Measurements from ENCODE around the gene HS1BP3.

DNA sequence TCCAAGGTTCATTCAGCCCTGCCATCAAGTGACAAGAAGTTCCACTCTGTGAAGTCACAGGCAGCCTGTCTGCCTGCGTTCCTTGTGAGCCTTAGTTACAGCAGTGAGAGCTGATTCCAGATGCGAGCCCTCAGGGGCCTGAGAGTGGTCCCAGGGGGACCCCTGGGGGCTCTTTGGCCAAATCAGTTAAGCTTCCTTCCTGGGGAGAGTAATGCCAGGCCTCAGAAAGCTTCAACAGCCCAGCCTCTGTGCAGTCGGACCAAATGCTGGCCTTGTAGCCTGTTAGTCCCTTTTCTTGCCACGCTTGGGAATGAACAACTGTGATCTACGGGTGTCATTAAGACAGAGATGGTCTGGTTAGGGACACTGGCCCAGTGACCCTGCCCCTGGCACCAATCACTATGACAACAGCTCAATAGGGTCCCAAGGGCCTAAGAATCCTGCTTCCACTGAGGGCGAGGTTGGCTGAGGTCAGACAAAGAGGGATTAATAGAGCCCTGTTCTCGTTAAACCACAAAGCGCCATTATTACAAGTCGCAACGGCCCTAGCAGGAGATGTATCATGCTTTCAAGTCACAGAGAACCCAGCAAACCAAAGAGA is 50.9 kb downstream of the HS1BP3 start:
- TF ChIP-seq, protein P1, sequence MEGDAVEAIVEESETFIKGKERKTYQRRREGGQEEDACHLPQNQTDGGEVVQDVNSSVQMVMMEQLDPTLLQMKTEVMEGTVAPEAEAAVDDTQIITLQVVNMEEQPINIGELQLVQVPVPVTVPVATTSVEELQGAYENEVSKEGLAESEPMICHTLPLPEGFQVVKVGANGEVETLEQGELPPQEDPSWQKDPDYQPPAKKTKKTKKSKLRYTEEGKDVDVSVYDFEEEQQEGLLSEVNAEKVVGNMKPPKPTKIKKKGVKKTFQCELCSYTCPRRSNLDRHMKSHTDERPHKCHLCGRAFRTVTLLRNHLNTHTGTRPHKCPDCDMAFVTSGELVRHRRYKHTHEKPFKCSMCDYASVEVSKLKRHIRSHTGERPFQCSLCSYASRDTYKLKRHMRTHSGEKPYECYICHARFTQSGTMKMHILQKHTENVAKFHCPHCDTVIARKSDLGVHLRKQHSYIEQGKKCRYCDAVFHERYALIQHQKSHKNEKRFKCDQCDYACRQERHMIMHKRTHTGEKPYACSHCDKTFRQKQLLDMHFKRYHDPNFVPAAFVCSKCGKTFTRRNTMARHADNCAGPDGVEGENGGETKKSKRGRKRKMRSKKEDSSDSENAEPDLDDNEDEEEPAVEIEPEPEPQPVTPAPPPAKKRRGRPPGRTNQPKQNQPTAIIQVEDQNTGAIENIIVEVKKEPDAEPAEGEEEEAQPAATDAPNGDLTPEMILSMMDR (IDR thresholded peaks at IDR 0.05): no peak
- no peak for TF ChIP-seq POLR2A (IDR thresholded peaks at IDR 0.05)
